ENCODE results near the gene PROX1.

- TF ChIP-seq CTCF (IDR thresholded peaks at IDR 0.05) (no peak), POLR2A (IDR thresholded peaks at IDR 0.05) (no peak)
These were observed 22.9 kb downstream of the PROX1 start for GRCh38 chr1:214010717-214011116.

Data from esophagus squamous epithelium (tissue), 4 donors.